OCI-LY7 (cell line): ENCODE data around the gene FAM120A. TPM values are rescaled to one million over a fixed set of nuclear protein-coding genes. Genes with fewer than 3 reads are reported as not detected.

Experiments
- BruUV-seq: library from RNA; stranded (reverse); fragments of 400-500 nt; replicated peaks from 2 replicates; lab custom pipeline; 2021; lab: Mats Ljungman, UMichigan
- CTCF ChIA-PET: fragments of 300-600 bp; sonication (Branson Sonifier 250); formaldehyde crosslinking; loops from one replicate; lab custom pipeline; 2022; ENCODE audit warnings: antibody characterized with exemption; ENCODE audit not compliant: unreplicated experiment; lab: Charles Lee
- POLR2A ChIA-PET: fragments of 300-600 bp; sonication (Branson Sonifier 250); formaldehyde crosslinking; loops from one replicate; lab custom pipeline; 2022; ENCODE audit warnings: antibody characterized with exemption; lab: Charles Lee
- DNase-seq: peaks from one replicate; pipeline ENCODE4 v3.0.0-alpha.2; 2015; ENCODE audit warnings: low spot score
- H2AFZ ChIP-seq: fragments of 200-600 bp; sonication (generic), shearing (Covaris generic); 2 replicates; pipeline ENCODE4 v1.6.1; 2014; ENCODE audit warnings: mild to moderate bottlenecking, antibody characterized with exemption, low read length, moderate library complexity
- H3K27ac ChIP-seq: fragments of 200-600 bp; sonication (generic); 2 replicates; pipeline ENCODE4 v1.5.1; 2014; ENCODE audit warnings: mixed run types, low read depth, mild to moderate bottlenecking, moderate library complexity, low read length, inconsistent platforms; ENCODE audit not compliant: poor library complexity, severe bottlenecking
- H3K36me3 ChIP-seq: fragments of 200-600 bp; sonication (generic); 2 replicates; pipeline ENCODE4 v1.6.1; 2014; ENCODE audit warnings: mild to moderate bottlenecking, antibody characterized with exemption, low read length, moderate library complexity, mixed read lengths; ENCODE audit not compliant: insufficient read depth
- H3K4me1 ChIP-seq: fragments of 200-600 bp; sonication (generic); 2 replicates; pipeline ENCODE4 v1.5.1; 2014; ENCODE audit warnings: mild to moderate bottlenecking, low read length; ENCODE audit not compliant: insufficient read depth, poor library complexity, severe bottlenecking
- H3K4me2 ChIP-seq: fragments of 200-600 bp; sonication (generic); 2 replicates; pipeline ENCODE4 v1.6.1; 2014; ENCODE audit warnings: mild to moderate bottlenecking, low read length
- H3K4me3 ChIP-seq: fragments of 200-600 bp; sonication (generic); 2 replicates; pipeline ENCODE4 v1.5.1; 2014; ENCODE audit warnings: mild to moderate bottlenecking, low read depth, low read length; ENCODE audit not compliant: poor library complexity, severe bottlenecking
- H3K79me2 ChIP-seq: fragments of 200-600 bp; sonication (generic); 2 replicates; pipeline ENCODE4 v1.6.1; 2016; ENCODE audit warnings: low read depth, mild to moderate bottlenecking, low read length, moderate library complexity, mixed read lengths; ENCODE audit not compliant: insufficient read depth
- H3K9me2 ChIP-seq: fragments of 200-600 bp; sonication (generic); 2 replicates; pipeline ENCODE4 v1.6.1; 2016; ENCODE audit warnings: mild to moderate bottlenecking, low read length, mixed read lengths; ENCODE audit not compliant: insufficient read depth
- H3K9me3 ChIP-seq: fragments of 200-600 bp; sonication (generic); 2 replicates; pipeline ENCODE4 v1.6.1; 2014; ENCODE audit warnings: mild to moderate bottlenecking, mixed run types, low read length, mixed read lengths
- H4K20me1 ChIP-seq: fragments of 200-600 bp; sonication (generic); 2 replicates; pipeline ENCODE4 v1.6.1; 2014; ENCODE audit warnings: mild to moderate bottlenecking, antibody characterized with exemption, low read length, moderate library complexity, mixed read lengths; ENCODE audit not compliant: insufficient read depth
- EZH2phosphoT487 ChIP-seq: fragments of 200-600 bp; sonication (generic); IDR thresholded peaks from 2 replicates; pipeline ENCODE4 v1.6.1; 2018; ENCODE audit warnings: low read depth, borderline replicate concordance, mild to moderate bottlenecking, mixed run types, antibody characterized with exemption, low read length, moderate library complexity, mixed read lengths
- intact Hi-C: fragments of 100-400 bp; cut with micrococcal nuclease; formaldehyde crosslinking; loops from one replicate; pipeline ENCODE4 v1.10.0; 2022; ENCODE audit not compliant: unreplicated experiment
- total RNA-seq, 2 experiments: library from RNA; depleted of rRNA in 1 of 2; stranded (reverse); fragments of >200 nt in 1 of 2; shearing (Covaris generic) in 1 of 2; gene quantifications; 2 replicates each; pipeline ENCODE4 v1.2.3, GENCODE V29; 2014 to 2022
- TF ChIP-seq, protein P1 (sequence below): fragments of 200-600 bp; sonication (generic); conservative IDR thresholded peaks from 2 replicates; pipeline ENCODE4 v1.5.1; 2014; ENCODE audit warnings: mild to moderate bottlenecking, antibody characterized with exemption, low read length, moderate library complexity, mixed read lengths

FAM120A gene
- total RNA-seq, 2 experiments from 2014 or later = 81.9 to 104 TPM

DNA sequence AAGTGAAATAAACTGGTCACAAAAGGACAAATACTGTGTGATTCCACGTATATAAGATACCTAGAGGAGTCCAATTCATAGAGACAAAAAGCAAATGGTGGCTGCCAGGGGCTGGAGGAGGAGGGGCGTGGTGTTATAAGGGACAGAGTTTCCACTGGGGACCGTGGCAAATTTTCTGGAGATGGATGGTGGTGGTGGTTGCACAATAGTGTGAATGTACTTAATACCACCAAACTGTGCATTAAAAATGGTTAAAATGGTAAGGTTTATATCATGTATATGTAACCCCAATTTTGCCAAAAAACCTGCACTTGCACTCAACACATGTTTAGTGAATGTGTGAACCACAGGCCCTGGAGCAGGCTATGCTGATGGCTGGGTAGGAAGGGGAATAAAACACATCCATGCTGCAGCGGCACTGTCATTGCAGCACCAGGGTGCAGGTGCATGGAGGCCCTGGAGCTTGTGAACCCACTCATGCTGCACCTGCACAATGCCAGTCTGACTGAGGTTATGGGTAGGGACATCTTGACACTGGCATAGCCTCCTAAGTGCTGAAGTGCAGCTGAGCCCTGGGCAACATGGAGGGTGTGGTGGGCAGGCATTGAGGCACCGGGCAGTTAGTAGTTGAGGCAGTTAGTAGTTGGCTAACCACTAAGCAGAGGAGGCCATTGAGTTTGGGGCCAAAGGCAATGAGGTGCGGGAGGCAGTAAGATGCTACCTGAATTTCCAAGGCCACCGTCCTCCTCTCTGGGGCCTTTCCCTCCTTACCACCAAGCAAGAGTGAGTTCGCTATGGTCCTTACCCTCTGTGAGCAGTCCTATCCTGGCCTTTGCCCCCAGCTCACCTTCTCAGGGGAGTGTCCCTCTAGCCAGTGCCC lies 121.4 kb downstream of the FAM120A start:
- ChIA-PET CTCF (no interaction called here), POLR2A (interaction anchor here (0.7 kb wide), 1 partner anchor 828 kb away, joined by 5 read pairs; no protein-coding TSS in a partner anchor)
- H3K9me3 ChIP-seq = peaks cover 6% of the 10 kb centered on the region; the same call in 1 of the 2 replicates
- no peak overlapping the region for H3K27ac ChIP-seq
- no peak overlapping the region for H2AFZ ChIP-seq
- H3K4me3 ChIP-seq = no peak overlapping the region
- peaks cover 25% of the 10 kb centered on the region for H3K4me1 ChIP-seq
- intact Hi-C loops = no loop called here
- TF ChIP-seq, protein P1, sequence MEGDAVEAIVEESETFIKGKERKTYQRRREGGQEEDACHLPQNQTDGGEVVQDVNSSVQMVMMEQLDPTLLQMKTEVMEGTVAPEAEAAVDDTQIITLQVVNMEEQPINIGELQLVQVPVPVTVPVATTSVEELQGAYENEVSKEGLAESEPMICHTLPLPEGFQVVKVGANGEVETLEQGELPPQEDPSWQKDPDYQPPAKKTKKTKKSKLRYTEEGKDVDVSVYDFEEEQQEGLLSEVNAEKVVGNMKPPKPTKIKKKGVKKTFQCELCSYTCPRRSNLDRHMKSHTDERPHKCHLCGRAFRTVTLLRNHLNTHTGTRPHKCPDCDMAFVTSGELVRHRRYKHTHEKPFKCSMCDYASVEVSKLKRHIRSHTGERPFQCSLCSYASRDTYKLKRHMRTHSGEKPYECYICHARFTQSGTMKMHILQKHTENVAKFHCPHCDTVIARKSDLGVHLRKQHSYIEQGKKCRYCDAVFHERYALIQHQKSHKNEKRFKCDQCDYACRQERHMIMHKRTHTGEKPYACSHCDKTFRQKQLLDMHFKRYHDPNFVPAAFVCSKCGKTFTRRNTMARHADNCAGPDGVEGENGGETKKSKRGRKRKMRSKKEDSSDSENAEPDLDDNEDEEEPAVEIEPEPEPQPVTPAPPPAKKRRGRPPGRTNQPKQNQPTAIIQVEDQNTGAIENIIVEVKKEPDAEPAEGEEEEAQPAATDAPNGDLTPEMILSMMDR = no peak
- no peak for TF ChIP-seq EZH2phosphoT487
- DNase-seq = peak; percentile 8
- no peaks in the 10 kb centered on the region for H3K79me2 ChIP-seq
- H3K9me2 ChIP-seq = no peaks in the 10 kb centered on the region
- H3K4me2 ChIP-seq = no peak overlapping the region
- no peaks in the 10 kb centered on the region for H4K20me1 ChIP-seq
- peaks cover 10% of the 10 kb centered on the region; the same call in 1 of the 2 replicates for H3K36me3 ChIP-seq
- BruUV-seq = no TSS peak

DNA sequence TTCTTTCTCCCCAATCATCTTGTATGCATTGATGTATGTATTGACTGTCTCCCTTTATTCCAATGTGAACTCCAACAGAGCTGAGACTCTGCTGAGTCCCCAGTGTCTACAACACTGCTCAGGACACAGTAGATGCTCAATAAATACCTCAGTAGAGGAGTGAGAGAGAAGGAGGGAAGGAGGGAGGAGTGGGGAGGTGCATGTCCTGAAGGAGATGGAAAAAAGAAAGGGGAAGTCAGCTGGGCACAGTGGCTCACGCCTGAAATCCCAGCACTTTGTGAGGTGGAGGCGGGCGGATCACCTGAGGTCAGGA lies 122.0 kb downstream of the FAM120A start:
- Histone ChIP-seq H3K9me2 (no peaks in the 10 kb centered on the region), H2AFZ (no peak overlapping the region), H4K20me1 (no peaks in the 10 kb centered on the region), H3K27ac (no peak overlapping the region), H3K36me3 (peaks cover 10% of the 10 kb centered on the region; the same call in 1 of the 2 replicates), H3K4me1 (peaks cover 28% of the 10 kb centered on the region), H3K4me3 (no peak overlapping the region), H3K4me2 (no peak overlapping the region), H3K79me2 (no peaks in the 10 kb centered on the region), H3K9me3 (peaks cover 6% of the 10 kb centered on the region; the same call in 1 of the 2 replicates)
- CTCF ChIA-PET = no interaction called here
- TF ChIP-seq, protein P1 = no peak
- TF ChIP-seq EZH2phosphoT487 = no peak
- POLR2A ChIA-PET = interaction anchor here (0.7 kb wide), 1 partner anchor 828 kb away, joined by 5 read pairs; no protein-coding TSS in a partner anchor
- intact Hi-C loops = no loop called here
- no TSS peak for BruUV-seq
- DNase-seq = no peak
